ENCODE measurements around the gene TRPT1. TPM values are rescaled to one million over a fixed set of nuclear protein-coding genes. Genes with fewer than 3 reads are reported as not detected.

Gene TRPT1
- total RNA-seq, 1 experiment from 2014 or later = 58.8 TPM

DNA sequence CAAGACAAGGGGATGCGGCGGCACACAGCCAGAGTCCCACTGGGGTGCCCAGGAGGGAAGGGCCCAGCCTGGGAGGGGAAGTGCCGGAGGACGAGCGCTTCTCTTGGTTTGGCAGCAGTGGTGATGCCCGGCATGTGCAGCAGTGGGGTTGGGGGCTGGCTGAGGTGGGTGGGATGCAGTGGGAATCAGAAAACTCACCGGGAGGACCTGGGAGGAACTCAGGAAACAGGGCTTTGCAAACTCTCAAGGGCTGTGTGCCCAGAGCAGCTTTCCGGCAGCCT lies 16.5 kb downstream of the TRPT1 start (continued):
- TF ChIP-seq, protein P1, sequence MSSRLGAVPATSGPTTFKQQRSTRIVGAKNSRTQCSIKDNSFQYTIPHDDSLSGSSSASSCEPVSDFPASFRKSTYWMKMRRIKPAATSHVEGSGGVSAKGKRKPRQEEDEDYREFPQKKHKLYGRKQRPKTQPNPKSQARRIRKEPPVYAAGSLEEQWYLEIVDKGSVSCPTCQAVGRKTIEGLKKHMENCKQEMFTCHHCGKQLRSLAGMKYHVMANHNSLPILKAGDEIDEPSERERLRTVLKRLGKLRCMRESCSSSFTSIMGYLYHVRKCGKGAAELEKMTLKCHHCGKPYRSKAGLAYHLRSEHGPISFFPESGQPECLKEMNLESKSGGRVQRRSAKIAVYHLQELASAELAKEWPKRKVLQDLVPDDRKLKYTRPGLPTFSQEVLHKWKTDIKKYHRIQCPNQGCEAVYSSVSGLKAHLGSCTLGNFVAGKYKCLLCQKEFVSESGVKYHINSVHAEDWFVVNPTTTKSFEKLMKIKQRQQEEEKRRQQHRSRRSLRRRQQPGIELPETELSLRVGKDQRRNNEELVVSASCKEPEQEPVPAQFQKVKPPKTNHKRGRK (CRISPR knock-in tag; IDR thresholded peaks at IDR 0.05; ENCODE audit: borderline replicate concordance) = no peak
- TF ChIP-seq ETV6 (CRISPR knock-in tag; IDR thresholded peaks at IDR 0.05) (no peak), MYBL2 (CRISPR knock-in tag; IDR thresholded peaks at IDR 0.05) (no peak), ZNF317 (CRISPR knock-in tag; IDR thresholded peaks at IDR 0.05; ENCODE audit: borderline replicate concordance, low read depth) (no peak), ZNF263 (CRISPR knock-in tag; IDR thresholded peaks at IDR 0.05; ENCODE audit: low read depth) (no peak)

DNA sequence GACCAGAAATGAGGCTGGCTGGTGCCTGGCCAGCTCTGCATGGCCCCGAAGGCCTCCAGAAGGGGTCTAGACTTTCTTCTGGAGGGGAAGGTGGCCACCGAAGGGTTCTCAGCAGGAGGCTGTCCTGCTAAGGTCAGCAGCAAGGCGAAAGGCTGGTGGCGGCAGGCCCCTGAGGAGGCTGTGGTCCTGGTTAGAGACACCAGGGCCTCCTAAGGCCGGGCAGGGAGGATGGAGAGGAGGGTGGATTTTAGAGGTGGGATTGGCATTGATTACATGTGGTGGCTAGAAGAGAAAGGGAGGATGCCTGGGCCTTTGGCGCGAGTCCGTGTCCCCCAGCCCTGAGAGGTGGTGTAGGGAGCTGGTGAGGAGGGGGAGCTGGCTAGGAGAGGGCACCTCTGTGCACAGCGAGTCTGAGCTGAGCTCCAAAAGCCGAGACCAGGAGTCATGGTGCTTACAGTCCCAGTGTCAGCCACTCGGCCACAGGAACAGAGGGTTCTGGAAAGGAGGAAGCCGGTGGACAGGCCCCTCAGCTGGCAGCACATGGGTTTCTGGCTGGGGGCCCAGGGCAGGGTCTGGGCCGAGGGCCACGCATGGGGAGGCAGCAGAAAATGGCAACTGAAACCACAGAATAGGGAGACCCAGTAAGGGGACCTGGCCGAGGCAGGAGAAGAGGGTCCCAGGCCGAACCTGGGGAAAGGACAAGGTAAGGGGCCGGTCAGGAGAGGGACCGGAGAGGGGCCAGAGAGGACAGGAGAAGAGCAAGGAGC lies 17.0 kb downstream of the TRPT1 start:
- no peaks in the 10 kb centered on the region for H3K9me3 Mint-ChIP-seq
- no peak for ATAC-seq
- DNase-seq (ENCODE audit: low spot score) = no peak
- H3K36me3 Mint-ChIP-seq = peaks cover 10% of the 10 kb centered on the region
- POLR2A ChIA-PET = interaction anchor here (0.5 kb wide), 1 partner anchor 21 kb away, joined by 5 read pairs; no protein-coding TSS in a partner anchor
- H3K4me1 Mint-ChIP-seq = peaks cover 6% of the 10 kb centered on the region
- no peak overlapping the region; the same call in 1 of the 2 replicates for H3K27ac Mint-ChIP-seq
- H3K4me3 Mint-ChIP-seq = no peak overlapping the region
- TF ChIP-seq, protein P2, sequence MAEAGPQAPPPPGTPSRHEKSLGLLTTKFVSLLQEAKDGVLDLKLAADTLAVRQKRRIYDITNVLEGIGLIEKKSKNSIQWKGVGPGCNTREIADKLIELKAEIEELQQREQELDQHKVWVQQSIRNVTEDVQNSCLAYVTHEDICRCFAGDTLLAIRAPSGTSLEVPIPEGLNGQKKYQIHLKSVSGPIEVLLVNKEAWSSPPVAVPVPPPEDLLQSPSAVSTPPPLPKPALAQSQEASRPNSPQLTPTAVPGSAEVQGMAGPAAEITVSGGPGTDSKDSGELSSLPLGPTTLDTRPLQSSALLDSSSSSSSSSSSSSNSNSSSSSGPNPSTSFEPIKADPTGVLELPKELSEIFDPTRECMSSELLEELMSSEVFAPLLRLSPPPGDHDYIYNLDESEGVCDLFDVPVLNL (CRISPR knock-in tag; IDR thresholded peaks at IDR 0.05; ENCODE audit: borderline replicate concordance, low read depth) = no peak
- TF ChIP-seq NR3C1 (CRISPR knock-in tag; conservative IDR thresholded peaks at IDR 0.05; ENCODE audit: low read depth) (no peak), SP1 (CRISPR knock-in tag; conservative IDR thresholded peaks at IDR 0.05) (no peak), SMAD3 (CRISPR knock-in tag; IDR thresholded peaks at IDR 0.05; ENCODE audit: borderline replicate concordance) (no peak), NFE2L1 (CRISPR knock-in tag; IDR thresholded peaks at IDR 0.05) (no peak), ZNF671 (CRISPR knock-in tag; IDR thresholded peaks at IDR 0.05) (no peak), JUN (CRISPR knock-in tag; IDR thresholded peaks at IDR 0.05) (no peak), ZNF263 (CRISPR knock-in tag; IDR thresholded peaks at IDR 0.05; ENCODE audit: low read depth) (no peak), ZNF416 (CRISPR knock-in tag; IDR thresholded peaks at IDR 0.05) (no peak), HMGA2 (CRISPR knock-in tag; IDR thresholded peaks at IDR 0.05) (no peak), MXD4 (CRISPR knock-in tag; IDR thresholded peaks at IDR 0.05; ENCODE audit: borderline replicate concordance) (no peak), FOXJ3 (CRISPR knock-in tag; IDR thresholded peaks at IDR 0.05; ENCODE audit: borderline replicate concordance) (no peak)
- TF ChIP-seq, protein P3, sequence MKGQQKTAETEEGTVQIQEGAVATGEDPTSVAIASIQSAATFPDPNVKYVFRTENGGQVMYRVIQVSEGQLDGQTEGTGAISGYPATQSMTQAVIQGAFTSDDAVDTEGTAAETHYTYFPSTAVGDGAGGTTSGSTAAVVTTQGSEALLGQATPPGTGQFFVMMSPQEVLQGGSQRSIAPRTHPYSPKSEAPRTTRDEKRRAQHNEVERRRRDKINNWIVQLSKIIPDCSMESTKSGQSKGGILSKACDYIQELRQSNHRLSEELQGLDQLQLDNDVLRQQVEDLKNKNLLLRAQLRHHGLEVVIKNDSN (CRISPR knock-in tag; IDR thresholded peaks at IDR 0.05) = no peak
- TF ChIP-seq, protein P4, sequence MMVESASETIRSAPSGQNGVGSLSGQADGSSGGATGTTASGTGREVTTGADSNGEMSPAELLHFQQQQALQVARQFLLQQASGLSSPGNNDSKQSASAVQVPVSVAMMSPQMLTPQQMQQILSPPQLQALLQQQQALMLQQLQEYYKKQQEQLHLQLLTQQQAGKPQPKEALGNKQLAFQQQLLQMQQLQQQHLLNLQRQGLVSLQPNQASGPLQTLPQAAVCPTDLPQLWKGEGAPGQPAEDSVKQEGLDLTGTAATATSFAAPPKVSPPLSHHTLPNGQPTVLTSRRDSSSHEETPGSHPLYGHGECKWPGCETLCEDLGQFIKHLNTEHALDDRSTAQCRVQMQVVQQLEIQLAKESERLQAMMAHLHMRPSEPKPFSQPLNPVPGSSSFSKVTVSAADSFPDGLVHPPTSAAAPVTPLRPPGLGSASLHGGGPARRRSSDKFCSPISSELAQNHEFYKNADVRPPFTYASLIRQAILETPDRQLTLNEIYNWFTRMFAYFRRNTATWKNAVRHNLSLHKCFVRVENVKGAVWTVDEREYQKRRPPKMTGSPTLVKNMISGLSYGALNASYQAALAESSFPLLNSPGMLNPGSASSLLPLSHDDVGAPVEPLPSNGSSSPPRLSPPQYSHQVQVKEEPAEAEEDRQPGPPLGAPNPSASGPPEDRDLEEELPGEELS (CRISPR knock-in tag; IDR thresholded peaks at IDR 0.05) = no peak
- TF ChIP-seq, protein P5, sequence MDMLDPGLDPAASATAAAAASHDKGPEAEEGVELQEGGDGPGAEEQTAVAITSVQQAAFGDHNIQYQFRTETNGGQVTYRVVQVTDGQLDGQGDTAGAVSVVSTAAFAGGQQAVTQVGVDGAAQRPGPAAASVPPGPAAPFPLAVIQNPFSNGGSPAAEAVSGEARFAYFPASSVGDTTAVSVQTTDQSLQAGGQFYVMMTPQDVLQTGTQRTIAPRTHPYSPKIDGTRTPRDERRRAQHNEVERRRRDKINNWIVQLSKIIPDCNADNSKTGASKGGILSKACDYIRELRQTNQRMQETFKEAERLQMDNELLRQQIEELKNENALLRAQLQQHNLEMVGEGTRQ (CRISPR knock-in tag; IDR thresholded peaks at IDR 0.05) = no peak
- TF ChIP-seq, protein P6, sequence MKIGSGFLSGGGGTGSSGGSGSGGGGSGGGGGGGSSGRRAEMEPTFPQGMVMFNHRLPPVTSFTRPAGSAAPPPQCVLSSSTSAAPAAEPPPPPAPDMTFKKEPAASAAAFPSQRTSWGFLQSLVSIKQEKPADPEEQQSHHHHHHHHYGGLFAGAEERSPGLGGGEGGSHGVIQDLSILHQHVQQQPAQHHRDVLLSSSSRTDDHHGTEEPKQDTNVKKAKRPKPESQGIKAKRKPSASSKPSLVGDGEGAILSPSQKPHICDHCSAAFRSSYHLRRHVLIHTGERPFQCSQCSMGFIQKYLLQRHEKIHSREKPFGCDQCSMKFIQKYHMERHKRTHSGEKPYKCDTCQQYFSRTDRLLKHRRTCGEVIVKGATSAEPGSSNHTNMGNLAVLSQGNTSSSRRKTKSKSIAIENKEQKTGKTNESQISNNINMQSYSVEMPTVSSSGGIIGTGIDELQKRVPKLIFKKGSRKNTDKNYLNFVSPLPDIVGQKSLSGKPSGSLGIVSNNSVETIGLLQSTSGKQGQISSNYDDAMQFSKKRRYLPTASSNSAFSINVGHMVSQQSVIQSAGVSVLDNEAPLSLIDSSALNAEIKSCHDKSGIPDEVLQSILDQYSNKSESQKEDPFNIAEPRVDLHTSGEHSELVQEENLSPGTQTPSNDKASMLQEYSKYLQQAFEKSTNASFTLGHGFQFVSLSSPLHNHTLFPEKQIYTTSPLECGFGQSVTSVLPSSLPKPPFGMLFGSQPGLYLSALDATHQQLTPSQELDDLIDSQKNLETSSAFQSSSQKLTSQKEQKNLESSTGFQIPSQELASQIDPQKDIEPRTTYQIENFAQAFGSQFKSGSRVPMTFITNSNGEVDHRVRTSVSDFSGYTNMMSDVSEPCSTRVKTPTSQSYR (CRISPR knock-in tag; IDR thresholded peaks at IDR 0.05) = no peak
- H3K27me3 Mint-ChIP-seq (ENCODE audit: low read depth) = no peaks in the 10 kb centered on the region
- CTCF ChIA-PET = interaction anchor here (1.0 to 2.0 kb wide), 3 partner anchors 92 to 146 kb away, joined by 3 to 8 read pairs (median 6); no protein-coding TSS in a partner anchor
